Progenitor cell of endocrine pancreas (in vitro differentiated cells): ENCODE data around the gene PTPRD. TPM values are rescaled to one million over a fixed set of nuclear protein-coding genes. Genes with fewer than 3 reads are reported as not detected.
"Not testable (repeated sequence)": the region's sequence is repeated elsewhere in the genome, so short reads cannot be mapped to it uniquely, and the experiment has no call there.

Experiments
- DNase-seq: peaks from one replicate; pipeline ENCODE4 v3.0.0; 2021; ENCODE audit warnings: low spot score; ENCODE audit not compliant: unreplicated experiment
- H3K27ac Mint-ChIP-seq: 2 replicates; pipeline ENCODE4 v1.8.0; 2021; ENCODE audit warnings: mild to moderate bottlenecking, moderate library complexity, mixed read lengths
- H3K27me3 Mint-ChIP-seq: 2 replicates; pipeline ENCODE4 v1.8.0; 2021; ENCODE audit warnings: mixed read lengths
- H3K36me3 Mint-ChIP-seq: 2 replicates; pipeline ENCODE4 v1.8.0; 2022; ENCODE audit warnings: mixed read lengths; ENCODE audit not compliant: insufficient read depth
- H3K4me1 Mint-ChIP-seq: 2 replicates; pipeline ENCODE4 v1.8.0; 2021; ENCODE audit warnings: low read depth, mixed read lengths
- H3K4me3 Mint-ChIP-seq: 2 replicates; pipeline ENCODE4 v1.8.0; 2021; ENCODE audit warnings: low read depth, mild to moderate bottlenecking, moderate library complexity, mixed read lengths
- H3K9me3 Mint-ChIP-seq: 2 replicates; pipeline ENCODE4 v1.8.0; 2021; ENCODE audit warnings: low read depth, mixed read lengths
- CTCF ChIP-seq: fragments of 200-600 bp; sonication (generic); IDR thresholded peaks from one replicate; pipeline ENCODE4 v1.5.0; 2021; ENCODE audit warnings: antibody characterized with exemption, mild to moderate bottlenecking; ENCODE audit not compliant: unreplicated experiment
- total RNA-seq: library from RNA; stranded (reverse); gene quantifications from 2 replicates; pipeline ENCODE4 v1.2.1, GENCODE V29; 2021

The PTPRD gene
- total RNA-seq, 1 donor from 2014 or later: 124 TPM

GRCh38 chr9:9054354-9054992 is 1558.3 kb downstream of the PTPRD start:
- H3K27ac Mint-ChIP-seq: no peak overlapping the region
- H3K9me3 Mint-ChIP-seq: no peaks in the 10 kb centered on the region
- H3K4me1 Mint-ChIP-seq: peaks cover 2% of the 10 kb centered on the region
- no peak for DNase-seq
- no peaks in the 10 kb centered on the region for H3K36me3 Mint-ChIP-seq
- H3K4me3 Mint-ChIP-seq: no peak overlapping the region
- TF ChIP-seq CTCF: no peak
- no peaks in the 10 kb centered on the region for H3K27me3 Mint-ChIP-seq

GRCh38 chr9:9045572-9045971 is 1567.2 kb downstream of the PTPRD start:
- H3K36me3 Mint-ChIP-seq: no peaks in the 10 kb centered on the region

GRCh38 chr9:9045072-9045471 is 1567.7 kb downstream of the PTPRD start:
- Mint-ChIP-seq H3K9me3 (no peaks in the 10 kb centered on the region), H3K4me3 (no peak overlapping the region), H3K27ac (no peak overlapping the region), H3K36me3 (no peaks in the 10 kb centered on the region), H3K4me1 (peaks cover 9% of the 10 kb centered on the region), H3K27me3 (no peaks in the 10 kb centered on the region)
- no peak for DNase-seq
- no peak for TF ChIP-seq CTCF

More at GRCh38 chr9:9045572-9045971, 1567.2 kb downstream of the PTPRD start:
- peaks cover 9% of the 10 kb centered on the region for H3K4me1 Mint-ChIP-seq
- no peaks in the 10 kb centered on the region for H3K9me3 Mint-ChIP-seq
- no peak for TF ChIP-seq CTCF
- H3K4me3 Mint-ChIP-seq: no peak overlapping the region
- no peak for DNase-seq
- no peaks in the 10 kb centered on the region for H3K27me3 Mint-ChIP-seq
- H3K27ac Mint-ChIP-seq: no peak overlapping the region

- not testable (repeated sequence) for H3K4me1 Mint-ChIP-seq, H3K9me3 Mint-ChIP-seq, H3K36me3 Mint-ChIP-seq, H3K27ac Mint-ChIP-seq, H3K27me3 Mint-ChIP-seq, H3K4me3 Mint-ChIP-seq, DNase-seq
Observed at GRCh38 chr9:9043788-9044187, 1569.0 kb downstream of the PTPRD start.

- Mint-ChIP-seq H3K27ac (no peak overlapping the region), H3K27me3 (no peaks in the 10 kb centered on the region), H3K4me3 (no peak overlapping the region), H3K36me3 (no peaks in the 10 kb centered on the region), H3K9me3 (no peaks in the 10 kb centered on the region), H3K4me1 (peaks cover 9% of the 10 kb centered on the region)
- no peak for DNase-seq
- TF ChIP-seq CTCF: no peak
Observed at GRCh38 chr9:9041756-9042155, 1571.0 kb downstream of the PTPRD start.

GRCh38 chr9:9033022-9033421 is 1579.8 kb downstream of the PTPRD start:
- TF ChIP-seq CTCF: no peak
- H3K27me3 Mint-ChIP-seq: no peaks in the 10 kb centered on the region
- no peak overlapping the region for H3K4me3 Mint-ChIP-seq
- no peak overlapping the region for H3K27ac Mint-ChIP-seq
- DNase-seq: no peak
- H3K36me3 Mint-ChIP-seq: no peaks in the 10 kb centered on the region
- H3K9me3 Mint-ChIP-seq: peaks cover 5% of the 10 kb centered on the region
- no peaks in the 10 kb centered on the region for H3K4me1 Mint-ChIP-seq
